Neural progenitor cell (in vitro differentiated cells): ENCODE results near the gene TRAPPC2. TPM values are rescaled to one million over a fixed set of nuclear protein-coding genes. Genes with fewer than 3 reads are reported as not detected.

Experiments
- DNase-seq: peaks from one replicate; pipeline ENCODE4 v3.0.0-alpha.2; 2016; ENCODE audit warnings: low spot score
- H2AFZ ChIP-seq: fragments of 200-600 bp; sonication (generic); replicated peaks from 2 replicates; pipeline ENCODE4 v1.6.1; 2016; ENCODE audit warnings: antibody characterized with exemption
- H3F3A ChIP-seq: fragments of 200-600 bp; sonication (generic); 2 replicates; pipeline ENCODE4 v1.6.1; 2016; ENCODE audit warnings: antibody characterized with exemption, low read depth
- H3K27ac ChIP-seq: fragments of 200-600 bp; sonication (generic); 2 replicates; pipeline ENCODE4 v1.5.1; 2016; ENCODE audit warnings: mild to moderate bottlenecking
- H3K27me3 ChIP-seq: fragments of 200-600 bp; sonication (generic); 2 replicates; pipeline ENCODE4 v1.6.1; 2016; ENCODE audit warnings: mild to moderate bottlenecking, moderate library complexity
- H3K36me3 ChIP-seq: fragments of 200-600 bp; sonication (generic); 2 replicates; pipeline ENCODE4 v1.5.1; 2016
- H3K4me1 ChIP-seq: fragments of 200-600 bp; sonication (generic); 2 replicates; pipeline ENCODE4 v1.6.1; 2016; ENCODE audit warnings: mixed run types
- H3K4me2 ChIP-seq: fragments of 200-600 bp; sonication (generic); 2 replicates; pipeline ENCODE4 v1.6.1; 2016
- H3K4me3 ChIP-seq: fragments of 200-600 bp; sonication (generic); 2 replicates; pipeline ENCODE4 v1.5.1; 2016
- H3K79me2 ChIP-seq: fragments of 200-600 bp; sonication (generic); 2 replicates; pipeline ENCODE4 v1.6.1; 2016; ENCODE audit warnings: low read depth
- H3K9ac ChIP-seq: fragments of 200-600 bp; sonication (generic); 2 replicates; pipeline ENCODE4 v1.6.1; 2016
- H3K9me3 ChIP-seq: fragments of 200-600 bp; sonication (generic); 2 replicates; pipeline ENCODE4 v1.5.1; 2016; ENCODE audit warnings: low read depth
- H4K20me1 ChIP-seq: fragments of 200-600 bp; sonication (generic); 2 replicates; pipeline ENCODE4 v1.6.1; 2016; ENCODE audit warnings: low read depth
- H3K27ac Mint-ChIP-seq: 3 replicates; pipeline ENCODE4 v1.8.0; 2021; ENCODE audit warnings: mixed read lengths
- H3K27me3 Mint-ChIP-seq: 2 replicates; pipeline ENCODE4 v1.8.0; 2022; ENCODE audit warnings: low read depth, mild to moderate bottlenecking, inconsistent platforms, moderate library complexity, mixed read lengths; ENCODE audit not compliant: insufficient read depth
- H3K36me3 Mint-ChIP-seq: 3 replicates; pipeline ENCODE4 v1.8.0; 2021; ENCODE audit warnings: mixed read lengths
- H3K4me1 Mint-ChIP-seq: 3 replicates; pipeline ENCODE4 v1.8.0; 2021; ENCODE audit warnings: mixed read lengths
- H3K4me3 Mint-ChIP-seq: 3 replicates; pipeline ENCODE4 v1.8.0; 2021; ENCODE audit warnings: mild to moderate bottlenecking, moderate library complexity, mixed read lengths
- H3K9me3 Mint-ChIP-seq: 3 replicates; pipeline ENCODE4 v1.8.0; 2020; ENCODE audit warnings: mixed read lengths
- EZH2 ChIP-seq: fragments of 200-600 bp; sonication (generic); IDR thresholded peaks from 2 replicates; pipeline ENCODE4 v1.6.1; 2017; ENCODE audit warnings: antibody characterized with exemption, mild to moderate bottlenecking, moderate library complexity
- EZH2phosphoT487 ChIP-seq: fragments of 200-600 bp; sonication (generic); IDR thresholded peaks from 2 replicates; pipeline ENCODE4 v1.6.1; 2017; ENCODE audit warnings: antibody characterized with exemption
- total RNA-seq: library from RNA; depleted of rRNA; stranded (reverse); fragments of >200 nt; gene quantifications from 2 replicates; pipeline ENCODE4 v1.2.3, GENCODE V29; 2015; ENCODE audit warnings: low replicate concordance
- TF ChIP-seq, protein P1 (sequence below): fragments of 200-600 bp; sonication (generic); IDR thresholded peaks from 2 replicates; pipeline ENCODE4 v1.5.1; 2017; ENCODE audit warnings: antibody characterized with exemption, mild to moderate bottlenecking

Gene TRAPPC2
- total RNA-seq, 1 donor from 2014 or later: 31.6 TPM

DNA sequence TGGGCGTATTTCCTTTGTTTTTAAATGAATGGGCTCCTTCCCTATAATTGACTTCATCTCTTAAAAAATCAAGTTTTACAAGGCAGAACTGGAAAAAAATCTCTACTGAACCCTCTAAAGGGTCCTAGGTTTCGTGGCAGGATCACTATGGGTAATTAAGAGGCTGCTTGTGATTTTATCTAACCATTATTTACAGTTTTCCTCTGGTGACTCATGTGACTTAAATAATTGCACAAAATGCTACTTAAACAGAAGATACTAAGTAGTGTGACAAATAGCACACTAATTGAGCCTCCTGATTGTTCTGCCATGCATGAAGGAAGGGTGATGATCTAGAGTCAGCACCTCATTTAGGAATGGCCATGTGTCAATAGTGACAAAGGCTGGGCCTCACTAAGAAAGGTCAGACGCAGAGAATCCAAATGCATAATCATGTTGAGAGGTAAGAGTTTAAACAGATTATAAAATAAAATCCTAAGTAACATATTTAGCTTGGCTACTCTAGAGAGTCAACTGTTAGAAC is 35.7 kb upstream of the TRAPPC2 start:
- Histone ChIP-seq H3K4me1 (no peaks in the 10 kb centered on the region), H2AFZ (no peak overlapping the region), H3F3A (no peaks in the 10 kb centered on the region), H3K36me3 (peaks cover 21% of the 10 kb centered on the region), H3K9ac (no peak overlapping the region), H3K27me3 (no peaks in the 10 kb centered on the region), H3K27ac (no peak overlapping the region), H3K4me2 (no peak overlapping the region), H4K20me1 (no peaks in the 10 kb centered on the region), H3K9me3 (no peaks in the 10 kb centered on the region), H3K4me3 (no peak overlapping the region), H3K79me2 (no peaks in the 10 kb centered on the region)
- Mint-ChIP-seq H3K9me3 (no peaks in the 10 kb centered on the region), H3K27me3 (no peaks in the 10 kb centered on the region), H3K4me3 (no peak overlapping the region), H3K27ac (no peak overlapping the region), H3K4me1 (peaks cover 5% of the 10 kb centered on the region), H3K36me3 (peaks cover 12% of the 10 kb centered on the region)
- DNase-seq: no peak
- TF ChIP-seq EZH2 (no peak), EZH2phosphoT487 (no peak)
- TF ChIP-seq, protein P1, sequence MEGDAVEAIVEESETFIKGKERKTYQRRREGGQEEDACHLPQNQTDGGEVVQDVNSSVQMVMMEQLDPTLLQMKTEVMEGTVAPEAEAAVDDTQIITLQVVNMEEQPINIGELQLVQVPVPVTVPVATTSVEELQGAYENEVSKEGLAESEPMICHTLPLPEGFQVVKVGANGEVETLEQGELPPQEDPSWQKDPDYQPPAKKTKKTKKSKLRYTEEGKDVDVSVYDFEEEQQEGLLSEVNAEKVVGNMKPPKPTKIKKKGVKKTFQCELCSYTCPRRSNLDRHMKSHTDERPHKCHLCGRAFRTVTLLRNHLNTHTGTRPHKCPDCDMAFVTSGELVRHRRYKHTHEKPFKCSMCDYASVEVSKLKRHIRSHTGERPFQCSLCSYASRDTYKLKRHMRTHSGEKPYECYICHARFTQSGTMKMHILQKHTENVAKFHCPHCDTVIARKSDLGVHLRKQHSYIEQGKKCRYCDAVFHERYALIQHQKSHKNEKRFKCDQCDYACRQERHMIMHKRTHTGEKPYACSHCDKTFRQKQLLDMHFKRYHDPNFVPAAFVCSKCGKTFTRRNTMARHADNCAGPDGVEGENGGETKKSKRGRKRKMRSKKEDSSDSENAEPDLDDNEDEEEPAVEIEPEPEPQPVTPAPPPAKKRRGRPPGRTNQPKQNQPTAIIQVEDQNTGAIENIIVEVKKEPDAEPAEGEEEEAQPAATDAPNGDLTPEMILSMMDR: no peak

DNA sequence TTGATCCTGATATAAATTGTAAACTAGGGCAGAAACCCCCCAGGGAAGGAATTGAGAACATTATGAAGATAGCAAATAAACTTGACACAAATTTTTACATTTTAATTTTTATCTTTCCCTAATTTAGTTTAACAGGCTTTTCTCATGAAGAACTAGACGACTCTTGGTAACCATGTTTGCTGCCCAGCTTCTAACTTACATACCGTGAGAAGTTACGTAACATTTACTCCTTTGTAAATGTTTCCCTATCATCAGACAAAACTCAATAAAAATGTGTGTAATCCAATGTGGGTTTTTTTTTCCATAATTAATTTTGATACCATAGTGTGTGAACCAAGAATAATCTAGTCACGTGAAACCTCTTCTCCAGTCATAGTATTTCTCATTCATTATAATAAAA is 34.5 kb upstream of the TRAPPC2 start:
- TF ChIP-seq EZH2: no peak
- no peak for TF ChIP-seq EZH2phosphoT487
- TF ChIP-seq, protein P1: no peak
- Mint-ChIP-seq H3K4me3 (no peak overlapping the region), H3K4me1 (peaks cover 14% of the 10 kb centered on the region), H3K36me3 (peaks cover 9% of the 10 kb centered on the region), H3K27me3 (peaks cover 2% of the 10 kb centered on the region), H3K27ac (no peak overlapping the region), H3K9me3 (no peaks in the 10 kb centered on the region)
- H2AFZ ChIP-seq: no peak overlapping the region
- H3K9me3 ChIP-seq: no peaks in the 10 kb centered on the region
- peaks cover 7% of the 10 kb centered on the region for H3K4me1 ChIP-seq
- no peak overlapping the region for H3K27ac ChIP-seq
- H3K9ac ChIP-seq: no peak overlapping the region
- no peak for DNase-seq
- H3K79me2 ChIP-seq: no peaks in the 10 kb centered on the region
- H3K4me2 ChIP-seq: no peak overlapping the region
- no peaks in the 10 kb centered on the region for H4K20me1 ChIP-seq
- peaks cover 9% of the 10 kb centered on the region for H3F3A ChIP-seq
- no peaks in the 10 kb centered on the region for H3K27me3 ChIP-seq
- peaks cover 21% of the 10 kb centered on the region for H3K36me3 ChIP-seq
- H3K4me3 ChIP-seq: no peak overlapping the region

DNA sequence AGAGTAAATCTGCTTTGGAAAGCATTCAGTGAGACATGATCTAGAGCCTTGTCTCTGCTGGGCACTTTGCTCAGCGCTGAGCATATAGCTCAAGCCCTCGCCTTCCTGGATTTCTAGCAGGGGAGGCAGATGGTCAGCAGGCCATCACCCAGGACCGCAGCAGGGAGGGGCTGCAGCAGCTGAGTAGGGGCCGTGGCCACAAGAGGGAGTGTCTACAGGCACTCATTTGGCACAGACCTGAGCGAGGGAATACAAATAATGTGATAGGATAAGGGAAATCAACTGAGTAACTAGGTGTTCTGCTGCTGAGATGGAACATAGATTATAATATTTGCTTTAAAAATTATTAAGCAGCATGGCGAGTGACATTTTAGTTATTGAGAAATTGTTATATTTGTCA is 30.3 kb upstream of the TRAPPC2 start:
- Histone ChIP-seq H3F3A (peaks cover 12% of the 10 kb centered on the region), H2AFZ (no peak overlapping the region), H3K27ac (peak overlapping the region; percentile 79), H3K36me3 (peaks cover 15% of the 10 kb centered on the region), H3K4me3 (no peak overlapping the region), H3K9ac (no peak overlapping the region), H3K27me3 (no peaks in the 10 kb centered on the region), H3K9me3 (no peaks in the 10 kb centered on the region), H3K79me2 (no peaks in the 10 kb centered on the region), H3K4me1 (peaks cover 28% of the 10 kb centered on the region), H4K20me1 (no peaks in the 10 kb centered on the region), H3K4me2 (peak overlapping the region; percentile 22)
- H3K27ac Mint-ChIP-seq: no peak overlapping the region
- peaks cover 2% of the 10 kb centered on the region for H3K27me3 Mint-ChIP-seq
- peak; percentile 71 for DNase-seq
- TF ChIP-seq EZH2 (no peak), EZH2phosphoT487 (no peak)
- TF ChIP-seq, protein P1: peak; percentile 55
- no peaks in the 10 kb centered on the region for H3K9me3 Mint-ChIP-seq
- H3K4me3 Mint-ChIP-seq: no peak overlapping the region
- H3K36me3 Mint-ChIP-seq: peaks cover 12% of the 10 kb centered on the region
- H3K4me1 Mint-ChIP-seq: peaks cover 22% of the 10 kb centered on the region
